B cell (primary cell): Measurements from ENCODE around the gene EGFLAM.

Source experiments
- EZH2 ChIP-seq: IDR thresholded peaks from 2 replicates; pipeline ENCODE4 v1.6.1; 2012; ENCODE audit warnings: borderline replicate concordance, low read depth, mild to moderate bottlenecking, moderate library complexity, low read length; ENCODE audit not compliant: insufficient read depth, poor library complexity, severe bottlenecking
- TF ChIP-seq, protein P1 (sequence below): fragments of 200-600 bp; IDR thresholded peaks from one replicate; pipeline ENCODE4 v1.8.0; 2022; ENCODE audit warnings: antibody characterized with exemption, mild to moderate bottlenecking

- TF ChIP-seq, protein P1, sequence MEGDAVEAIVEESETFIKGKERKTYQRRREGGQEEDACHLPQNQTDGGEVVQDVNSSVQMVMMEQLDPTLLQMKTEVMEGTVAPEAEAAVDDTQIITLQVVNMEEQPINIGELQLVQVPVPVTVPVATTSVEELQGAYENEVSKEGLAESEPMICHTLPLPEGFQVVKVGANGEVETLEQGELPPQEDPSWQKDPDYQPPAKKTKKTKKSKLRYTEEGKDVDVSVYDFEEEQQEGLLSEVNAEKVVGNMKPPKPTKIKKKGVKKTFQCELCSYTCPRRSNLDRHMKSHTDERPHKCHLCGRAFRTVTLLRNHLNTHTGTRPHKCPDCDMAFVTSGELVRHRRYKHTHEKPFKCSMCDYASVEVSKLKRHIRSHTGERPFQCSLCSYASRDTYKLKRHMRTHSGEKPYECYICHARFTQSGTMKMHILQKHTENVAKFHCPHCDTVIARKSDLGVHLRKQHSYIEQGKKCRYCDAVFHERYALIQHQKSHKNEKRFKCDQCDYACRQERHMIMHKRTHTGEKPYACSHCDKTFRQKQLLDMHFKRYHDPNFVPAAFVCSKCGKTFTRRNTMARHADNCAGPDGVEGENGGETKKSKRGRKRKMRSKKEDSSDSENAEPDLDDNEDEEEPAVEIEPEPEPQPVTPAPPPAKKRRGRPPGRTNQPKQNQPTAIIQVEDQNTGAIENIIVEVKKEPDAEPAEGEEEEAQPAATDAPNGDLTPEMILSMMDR = no peak
- no peak for TF ChIP-seq EZH2
Observed at GRCh38 chr5:38383701-38384100, 125.3 kb downstream of the EGFLAM start.
